HCT116 (cell line): ENCODE data around the gene IL36G. TPM values are rescaled to one million over a fixed set of nuclear protein-coding genes. Genes with fewer than 3 reads are reported as not detected.

Experiments
- ATAC-seq: fragments of 200-7000 bp; cut with Tn5 transposase; 2 replicates; pipeline ENCODE4 v1.9.1; 2020; ENCODE audit warnings: mild to moderate bottlenecking, moderate library complexity
- BruUV-seq: library from RNA; stranded (reverse); fragments of 400-500 nt; replicated peaks from 2 replicates; lab custom pipeline; 2021; lab: Mats Ljungman, UMichigan
- CTCF ChIA-PET: fragments of 300-600 bp; sonication (Branson Sonifier 250); formaldehyde crosslinking; loops from one replicate; lab custom pipeline; 2021; ENCODE audit warnings: antibody characterized with exemption; lab: Charles Lee
- POLR2A ChIA-PET: fragments of 300-600, 350-600 bp; sonication (Branson Sonifier 250); formaldehyde crosslinking; loops from one replicate; lab custom pipeline; 2021; ENCODE audit warnings: antibody characterized with exemption; lab: Charles Lee
- RAD21 ChIA-PET, 2 experiments: fragments of 300-600 bp; sonication (Branson Sonifier 250); formaldehyde crosslinking; loops; one replicate each; lab custom pipeline; 2023; ENCODE audit warnings: low total read pairs in 2 of 2; ENCODE audit not compliant: uncharacterized antibody in 2 of 2, unreplicated experiment in 2 of 2, low non-redundant PET in 1 of 2; lab: Charles Lee
- DNase-seq: peaks from one replicate; pipeline ENCODE4 v3.0.0-alpha.2; 2010; ENCODE audit warnings: low read depth, low spot score
- H2AFZ ChIP-seq: fragments of 200-600 bp; shearing (Covaris generic), sonication (generic); 2 replicates; pipeline ENCODE4 v1.6.1; 2017; ENCODE audit warnings: low read depth, mixed run types, mixed read lengths, antibody characterized with exemption, low read length; ENCODE audit not compliant: poor library complexity, severe bottlenecking
- H3K27ac ChIP-seq: 2 replicates; pipeline ENCODE4 v1.5.1; 2012; ENCODE audit warnings: low read depth, low read length
- H3K27me3 ChIP-seq: fragments of 200-600 bp; sonication (generic); 2 replicates; pipeline ENCODE4 v1.6.1; 2016; ENCODE audit warnings: mixed run types, low read length, mixed read lengths; ENCODE audit not compliant: insufficient read depth
- H3K36me3 ChIP-seq, 2 experiments: fragments of 200-500 bp in 1 of 2; fragments of 200-600 bp in 1 of 2; sonication (Bioruptor generic) in 1 of 2; sonication (generic) in 1 of 2; 2 replicates each; pipeline versions ENCODE4 v1.5.1 to v1.6.1; 2014 to 2016; ENCODE audit warnings: low read length in 2 of 2, inconsistent platforms in 1 of 2, mixed read lengths in 1 of 2, mixed run types in 1 of 2; ENCODE audit not compliant: insufficient read depth in 2 of 2, control insufficient read depth in 1 of 2
- H3K4me1 ChIP-seq, 2 experiments: fragments of 200-600 bp in 1 of 2; sonication (generic) in 1 of 2; 2 replicates each; pipeline versions ENCODE4 v1.5.1 to v1.6.1; 2012 to 2017; ENCODE audit warnings: low read length in 2 of 2, inconsistent platforms in 1 of 2, mild to moderate bottlenecking in 1 of 2, mixed read lengths in 1 of 2, mixed run types in 1 of 2, moderate library complexity in 1 of 2; ENCODE audit not compliant: insufficient read depth in 2 of 2, control insufficient read depth in 1 of 2
- H3K4me2 ChIP-seq: fragments of 200-600 bp; sonication (generic); 2 replicates; pipeline ENCODE4 v1.6.1; 2017; ENCODE audit warnings: mixed run types, low read length, mixed read lengths
- H3K4me3 ChIP-seq, 2 experiments: fragments of 200-600 bp in 1 of 2; sonication (generic) in 1 of 2; replicated peaks in 1 of 2; 2 replicates each; pipeline ENCODE4 v1.5.1; 2011 to 2016; ENCODE audit warnings: low read length in 2 of 2, control low read depth in 1 of 2, low read depth in 1 of 2, mild to moderate bottlenecking in 1 of 2, mixed read lengths in 1 of 2, mixed run types in 1 of 2
- H3K79me2 ChIP-seq: fragments of 200-600 bp; sonication (generic); 2 replicates; pipeline ENCODE4 v1.6.1; 2017; ENCODE audit warnings: mild to moderate bottlenecking, mixed run types, low read length, moderate library complexity, mixed read lengths; ENCODE audit not compliant: insufficient read depth
- H3K9ac ChIP-seq: fragments of 200-600 bp; sonication (generic); 2 replicates; pipeline ENCODE4 v1.6.1; 2016; ENCODE audit warnings: low read length, mixed read lengths
- H3K9me2 ChIP-seq: fragments of 200-600 bp; sonication (generic), shearing (Covaris generic); 2 replicates; pipeline ENCODE4 v1.6.1; 2017; ENCODE audit warnings: mixed run types, mild to moderate bottlenecking, moderate library complexity; ENCODE audit not compliant: insufficient read depth
- H3K9me3 ChIP-seq, 2 experiments: fragments of 200-500 bp in 1 of 2; fragments of 200-600 bp in 1 of 2; sonication (Bioruptor generic) in 1 of 2; sonication (generic) in 1 of 2; 2 replicates each; pipeline ENCODE4 v1.6.1; 2014 to 2017; ENCODE audit warnings: low read length in 2 of 2, mixed read lengths in 2 of 2, inconsistent platforms in 1 of 2, low read depth in 1 of 2, mild to moderate bottlenecking in 1 of 2, mixed run types in 1 of 2, moderate library complexity in 1 of 2; ENCODE audit not compliant: control insufficient read depth in 1 of 2, insufficient read depth in 1 of 2
- H4K20me1 ChIP-seq: fragments of 200-600 bp; sonication (generic), shearing (Covaris generic); 2 replicates; pipeline ENCODE4 v1.6.1; 2017; ENCODE audit warnings: mixed run types, mild to moderate bottlenecking, moderate library complexity; ENCODE audit not compliant: insufficient read depth
- CEBPB ChIP-seq: IDR thresholded peaks from 2 replicates; pipeline ENCODE4 v1.6.1; 2012; ENCODE audit warnings: low read depth
- EZH2 ChIP-seq: fragments of 200-600 bp; sonication (generic); IDR thresholded peaks from 2 replicates; pipeline ENCODE4 v1.6.1; 2017; ENCODE audit warnings: antibody characterized with exemption, mixed run types
- FOSL1 ChIP-seq: IDR thresholded peaks from 2 replicates; pipeline ENCODE4 v1.6.1; 2012; ENCODE audit warnings: low read depth
- JUND ChIP-seq: IDR thresholded peaks from 2 replicates; pipeline ENCODE4 v1.6.1; 2012
- SIN3A ChIP-seq: IDR thresholded peaks from 2 replicates; pipeline ENCODE4 v1.6.1; 2012; ENCODE audit warnings: low read depth
- SP1 ChIP-seq: IDR thresholded peaks from 2 replicates; pipeline ENCODE4 v1.6.1; 2012; ENCODE audit warnings: low read depth
- SRF ChIP-seq: IDR thresholded peaks from 2 replicates; pipeline ENCODE4 v1.6.1; 2012; ENCODE audit warnings: low read depth
- TCF7L2 ChIP-seq: IDR thresholded peaks from 2 replicates; pipeline ENCODE4 v1.7.0; 2011; ENCODE audit warnings: borderline replicate concordance, inconsistent platforms; ENCODE audit not compliant: insufficient read depth, insufficient read length; ENCODE audit errors: extremely low read depth
- ZNF274 ChIP-seq: fragments of 200-500 bp; sonication (Bioruptor generic); IDR thresholded peaks from 2 replicates; pipeline ENCODE4 v1.6.1; 2014; ENCODE audit warnings: mild to moderate bottlenecking, low read depth, low read length, inconsistent platforms
- intact Hi-C: fragments of 100-400 bp; cut with micrococcal nuclease; formaldehyde crosslinking; loops from 2 replicates; pipeline ENCODE4 v1.10.0; 2022
- total RNA-seq: library from RNA; stranded (reverse); gene quantifications from one replicate; pipeline ENCODE4 v1.2.1, GENCODE V29; 2021; ENCODE audit not compliant: unreplicated experiment
- TF ChIP-seq, protein P1 (sequence below): IDR thresholded peaks from 2 replicates; pipeline ENCODE4 v1.6.1; 2011; ENCODE audit warnings: mild to moderate bottlenecking, low read length, moderate library complexity; ENCODE audit not compliant: insufficient replicate concordance; ENCODE audit errors: extremely low read depth
- TF ChIP-seq, protein P2 (sequence below), 3 experiments: fragments of 200-600 bp in 1 of 3; sonication (generic) in 1 of 3; IDR thresholded peaks in 2 of 3; conservative IDR thresholded peaks in 1 of 3; 2 replicates each; pipeline ENCODE4 v1.5.1; 2012 to 2017; ENCODE audit warnings: low read depth in 2 of 3, low read length in 2 of 3, antibody characterized with exemption in 1 of 3, borderline replicate concordance in 1 of 3, control low read depth in 1 of 3, mild to moderate bottlenecking in 1 of 3, mixed read lengths in 1 of 3, mixed run types in 1 of 3, moderate library complexity in 1 of 3; ENCODE audit not compliant: insufficient read depth in 1 of 3
- TF ChIP-seq, protein P3 (sequence below): IDR thresholded peaks from 2 replicates; pipeline ENCODE4 v1.6.1; 2012

Gene IL36G
- total RNA-seq, 1 experiment from 2014 or later: not detected

DNA sequence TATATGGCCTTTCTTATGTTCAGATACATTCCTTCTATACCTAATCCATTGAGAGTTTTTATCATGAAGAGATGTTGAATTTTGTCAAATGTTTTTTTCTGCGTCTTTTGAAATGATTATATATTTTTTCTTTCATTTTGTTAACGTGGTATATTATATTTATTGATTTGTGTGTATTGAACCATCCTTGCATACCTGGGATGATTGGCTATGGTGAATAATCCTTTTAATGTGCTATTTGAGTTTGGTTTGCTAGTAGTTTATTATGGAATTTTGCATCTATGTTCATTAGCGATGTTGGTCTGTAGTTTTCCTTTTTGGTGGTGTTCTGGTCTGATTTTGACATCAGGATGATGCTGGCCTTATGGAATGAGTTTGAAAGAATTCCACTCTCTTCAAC lies 11.8 kb downstream of the IL36G start (continued):
- TF ChIP-seq, protein P1, sequence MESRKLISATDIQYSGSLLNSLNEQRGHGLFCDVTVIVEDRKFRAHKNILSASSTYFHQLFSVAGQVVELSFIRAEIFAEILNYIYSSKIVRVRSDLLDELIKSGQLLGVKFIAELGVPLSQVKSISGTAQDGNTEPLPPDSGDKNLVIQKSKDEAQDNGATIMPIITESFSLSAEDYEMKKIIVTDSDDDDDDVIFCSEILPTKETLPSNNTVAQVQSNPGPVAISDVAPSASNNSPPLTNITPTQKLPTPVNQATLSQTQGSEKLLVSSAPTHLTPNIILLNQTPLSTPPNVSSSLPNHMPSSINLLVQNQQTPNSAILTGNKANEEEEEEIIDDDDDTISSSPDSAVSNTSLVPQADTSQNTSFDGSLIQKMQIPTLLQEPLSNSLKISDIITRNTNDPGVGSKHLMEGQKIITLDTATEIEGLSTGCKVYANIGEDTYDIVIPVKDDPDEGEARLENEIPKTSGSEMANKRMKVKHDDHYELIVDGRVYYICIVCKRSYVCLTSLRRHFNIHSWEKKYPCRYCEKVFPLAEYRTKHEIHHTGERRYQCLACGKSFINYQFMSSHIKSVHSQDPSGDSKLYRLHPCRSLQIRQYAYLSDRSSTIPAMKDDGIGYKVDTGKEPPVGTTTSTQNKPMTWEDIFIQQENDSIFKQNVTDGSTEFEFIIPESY: no peak
- TF ChIP-seq, all 23 proteins: peak for 0

DNA sequence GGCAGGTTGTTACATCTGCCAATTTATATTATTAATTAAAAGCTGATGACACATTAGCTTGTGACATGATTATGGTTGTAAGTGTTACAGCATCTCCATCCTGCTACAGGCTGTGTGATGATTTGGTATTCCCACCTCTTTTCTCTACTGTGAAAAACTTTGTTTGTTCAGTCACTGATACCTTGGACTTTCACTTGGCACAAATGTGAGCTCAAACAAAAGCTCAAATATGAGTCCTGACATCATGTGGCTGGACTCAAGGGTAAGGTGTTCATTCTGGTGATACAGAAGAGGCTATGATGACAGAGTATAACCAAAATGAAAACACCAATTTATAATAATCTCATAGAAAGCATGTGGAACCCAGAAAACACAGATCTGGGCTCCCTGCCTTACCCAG lies 16.0 kb downstream of the IL36G start:
- no peaks in the 10 kb centered on the region for H3K27me3 ChIP-seq
- H3K9me2 ChIP-seq: no peaks in the 10 kb centered on the region; the same call in 1 of the 2 replicates
- ATAC-seq (no peak), DNase-seq (no peak)
- H3K4me3 ChIP-seq: no peak overlapping the region
- H3K36me3 ChIP-seq: no peaks in the 10 kb centered on the region
- H3K4me1 ChIP-seq: no peaks in the 10 kb centered on the region
- intact Hi-C loops: no loop called here
- CTCF ChIA-PET: no interaction called here
- TF ChIP-seq EZH2: no peak
- TF ChIP-seq, protein P1: no peak
- TF ChIP-seq FOSL1: no peak
- no peak for TF ChIP-seq SRF
- no peak for TF ChIP-seq JUND
- TF ChIP-seq SIN3A: no peak
- no peak for TF ChIP-seq CEBPB
- TF ChIP-seq SP1: no peak
- TF ChIP-seq TCF7L2: no peak
- TF ChIP-seq, protein P2, sequence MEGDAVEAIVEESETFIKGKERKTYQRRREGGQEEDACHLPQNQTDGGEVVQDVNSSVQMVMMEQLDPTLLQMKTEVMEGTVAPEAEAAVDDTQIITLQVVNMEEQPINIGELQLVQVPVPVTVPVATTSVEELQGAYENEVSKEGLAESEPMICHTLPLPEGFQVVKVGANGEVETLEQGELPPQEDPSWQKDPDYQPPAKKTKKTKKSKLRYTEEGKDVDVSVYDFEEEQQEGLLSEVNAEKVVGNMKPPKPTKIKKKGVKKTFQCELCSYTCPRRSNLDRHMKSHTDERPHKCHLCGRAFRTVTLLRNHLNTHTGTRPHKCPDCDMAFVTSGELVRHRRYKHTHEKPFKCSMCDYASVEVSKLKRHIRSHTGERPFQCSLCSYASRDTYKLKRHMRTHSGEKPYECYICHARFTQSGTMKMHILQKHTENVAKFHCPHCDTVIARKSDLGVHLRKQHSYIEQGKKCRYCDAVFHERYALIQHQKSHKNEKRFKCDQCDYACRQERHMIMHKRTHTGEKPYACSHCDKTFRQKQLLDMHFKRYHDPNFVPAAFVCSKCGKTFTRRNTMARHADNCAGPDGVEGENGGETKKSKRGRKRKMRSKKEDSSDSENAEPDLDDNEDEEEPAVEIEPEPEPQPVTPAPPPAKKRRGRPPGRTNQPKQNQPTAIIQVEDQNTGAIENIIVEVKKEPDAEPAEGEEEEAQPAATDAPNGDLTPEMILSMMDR (IDR thresholded peaks at IDR 0.05 in 2 of 3, conservative IDR thresholded peaks at IDR 0.05 in 1 of 3; ENCODE audit: borderline replicate concordance in 1 of 3, insufficient read depth in 1 of 3, low read depth in 2 of 3, low read length in 2 of 3): no peak
- TF ChIP-seq ZNF274: no peak
- TF ChIP-seq, protein P3, sequence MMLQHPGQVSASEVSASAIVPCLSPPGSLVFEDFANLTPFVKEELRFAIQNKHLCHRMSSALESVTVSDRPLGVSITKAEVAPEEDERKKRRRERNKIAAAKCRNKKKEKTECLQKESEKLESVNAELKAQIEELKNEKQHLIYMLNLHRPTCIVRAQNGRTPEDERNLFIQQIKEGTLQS: no peak
- no peak overlapping the region for H3K27ac ChIP-seq
- H3K79me2 ChIP-seq: no peaks in the 10 kb centered on the region
- POLR2A ChIA-PET: no interaction called here
- RAD21 ChIA-PET: no interaction called here
- peaks cover 0 to 3% of the 10 kb centered on the region in 2 experiments; a peak in 1 of 4 replicates for H3K9me3 ChIP-seq
- no peaks in the 10 kb centered on the region for H4K20me1 ChIP-seq
- H2AFZ ChIP-seq: no peak overlapping the region
- BruUV-seq: no TSS peak
- H3K4me2 ChIP-seq: no peak overlapping the region
- H3K9ac ChIP-seq: no peak overlapping the region
